ENCODE data around the gene GNG7.

GRCh38 chr19:2629491-2630351 is 72.8 kb downstream of the GNG7 start:
- TF ChIP-seq CTCF (conservative IDR thresholded peaks at IDR 0.05; ENCODE audit: low read length) (no peak), EZH2phosphoT487 (IDR thresholded peaks at IDR 0.05; ENCODE audit: borderline replicate concordance) (no peak)
